GM12873 (cell line): Measurements from ENCODE around the gene TMEM63A.

ENCODE experiments used
- CTCF ChIP-seq: IDR thresholded peaks from 2 replicates; pipeline ENCODE4 v1.5.1; 2012; ENCODE audit warnings: low read depth, mild to moderate bottlenecking, moderate library complexity, low read length, control low read depth; ENCODE audit not compliant: insufficient read depth; ENCODE audit errors: missing control alignments

The TMEM63A gene

DNA sequence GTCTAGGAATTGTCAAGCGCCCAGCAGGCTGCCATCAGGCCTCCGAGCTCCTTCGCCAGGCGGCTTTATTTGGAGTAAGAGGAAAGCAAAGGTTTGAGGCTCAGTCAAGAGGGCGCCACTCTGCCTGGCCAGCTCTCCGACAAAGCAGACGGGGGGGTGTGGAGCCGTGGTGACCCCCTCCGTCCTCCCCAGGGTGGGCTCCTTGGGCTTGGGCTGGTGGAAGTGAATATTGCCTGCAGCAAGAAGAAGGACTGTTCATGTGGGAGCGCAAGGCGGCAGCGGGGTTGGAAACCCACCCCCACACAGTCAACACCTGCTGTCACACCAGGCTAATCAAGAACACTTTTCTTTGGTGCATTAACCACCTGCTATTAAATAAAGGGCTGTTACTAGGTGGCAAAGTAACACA lies 57.6 kb downstream of the TMEM63A start:
- no peak for TF ChIP-seq CTCF

- no peak for TF ChIP-seq CTCF
These were observed 58.3 kb downstream of the TMEM63A start for GRCh38 chr1:225823811-225824261.

- no peak for TF ChIP-seq CTCF
These were observed 59.4 kb downstream of the TMEM63A start for GRCh38 chr1:225822655-225823403.

DNA sequence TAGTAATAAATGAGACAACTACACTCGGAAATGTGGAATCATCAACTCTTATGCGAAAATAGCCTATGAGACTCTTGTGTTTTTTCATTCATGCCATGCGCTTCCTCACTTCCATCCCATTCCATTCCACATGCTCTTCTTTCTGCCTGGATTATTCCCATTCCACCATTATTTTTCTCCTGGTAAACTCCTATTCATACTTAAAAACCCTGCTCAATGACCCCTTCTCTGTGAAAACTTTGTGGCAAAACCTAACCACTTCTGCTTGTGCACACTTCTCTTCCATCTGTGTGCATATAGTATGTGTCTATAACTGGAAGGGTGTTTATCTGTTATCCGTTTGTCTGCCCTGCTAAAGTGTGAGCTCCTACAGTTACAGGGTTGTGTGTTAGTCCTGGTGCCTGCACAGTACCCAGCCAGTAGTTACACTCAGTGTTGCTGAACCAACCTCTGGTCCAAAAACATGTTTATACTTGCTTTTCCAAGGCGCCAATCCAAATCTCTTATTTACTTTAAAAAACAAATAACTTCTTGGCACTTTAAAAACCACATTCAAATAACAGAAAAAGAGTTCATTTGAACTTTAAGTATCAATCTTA lies 61.6 kb downstream of the TMEM63A start:
- TF ChIP-seq CTCF: no peak

DNA sequence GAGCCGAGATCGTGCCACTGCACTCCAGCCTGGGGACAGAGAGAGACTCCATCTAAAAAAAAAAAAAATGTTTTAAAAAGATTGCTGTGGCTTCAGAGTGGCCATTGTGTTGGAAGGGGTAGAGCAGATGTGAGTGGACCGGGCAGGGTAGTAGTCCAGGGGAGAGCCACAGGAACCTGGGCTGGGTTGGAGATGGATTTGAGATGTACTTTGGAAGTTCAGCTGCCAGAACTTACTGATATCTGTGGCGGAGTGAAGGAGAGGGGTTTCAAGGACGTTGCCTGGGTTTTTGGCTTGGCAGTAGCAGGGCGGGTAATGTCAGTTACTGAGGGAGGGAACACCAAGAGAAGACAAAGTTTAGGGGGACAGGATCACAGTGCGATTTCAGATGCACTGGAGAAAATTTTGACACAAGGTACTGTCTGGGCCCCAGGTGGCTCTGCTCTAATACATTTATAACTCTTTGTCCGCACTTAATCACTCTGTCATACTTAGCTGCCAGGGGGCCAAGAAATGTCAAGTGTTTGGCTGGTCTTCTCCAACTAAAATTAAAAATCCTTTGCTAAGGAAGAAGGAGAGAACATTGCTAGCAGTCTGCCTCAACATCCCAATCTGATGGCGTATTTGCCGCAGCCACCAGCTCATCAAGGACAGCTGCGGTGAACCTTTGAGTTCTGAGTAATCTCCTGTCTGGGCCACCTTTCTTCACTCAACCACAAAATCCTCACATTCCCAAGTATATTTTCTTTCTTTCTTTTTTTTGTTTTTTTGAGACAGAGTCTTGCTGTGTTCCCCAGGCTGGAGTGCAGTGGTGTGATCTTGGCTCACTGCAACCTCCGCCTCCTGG lies 62.6 kb downstream of the TMEM63A start:
- no peak for TF ChIP-seq CTCF

DNA sequence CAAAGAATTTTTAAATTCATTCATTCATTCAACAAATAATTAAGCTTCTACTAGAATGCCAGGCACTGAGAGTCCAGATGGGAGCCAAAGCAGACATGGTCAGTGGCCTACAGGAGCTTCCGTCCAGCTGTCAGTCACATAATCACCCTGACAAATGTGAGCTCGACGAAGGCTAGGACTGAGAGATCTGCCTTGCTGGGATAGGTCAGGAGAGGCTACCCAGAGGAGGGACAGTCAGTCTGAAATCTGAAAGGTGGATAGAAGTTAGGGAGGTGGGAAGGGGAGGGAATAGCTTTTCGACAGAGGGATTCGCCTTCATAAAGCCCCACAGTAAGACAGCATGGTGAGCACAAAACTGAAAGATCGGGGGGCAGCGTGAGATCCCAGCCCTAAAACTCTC lies 64.0 kb downstream of the TMEM63A start:
- no peak for TF ChIP-seq CTCF

- TF ChIP-seq CTCF: no peak
These were observed 64.5 kb downstream of the TMEM63A start for GRCh38 chr1:225817611-225818061.
